Endothelial cell (in vitro differentiated cells): ENCODE data around the gene CLIC6. TPM values are rescaled to one million over a fixed set of nuclear protein-coding genes. Genes with fewer than 3 reads are reported as not detected.
"Not testable (repeated sequence)": the region's sequence is repeated elsewhere in the genome, so short reads cannot be mapped to it uniquely, and the experiment has no call there.

Source experiments
- DNase-seq: peaks from one replicate; pipeline ENCODE4 v3.0.0; 2021; ENCODE audit warnings: low spot score
- H3K27ac Mint-ChIP-seq: one replicate; pipeline ENCODE4 v1.8.0; 2021; ENCODE audit warnings: mixed read lengths, inconsistent platforms; ENCODE audit not compliant: unreplicated experiment
- H3K27me3 Mint-ChIP-seq: one replicate; pipeline ENCODE4 v1.8.0; 2021; ENCODE audit warnings: mild to moderate bottlenecking, moderate library complexity, mixed read lengths, inconsistent platforms; ENCODE audit not compliant: unreplicated experiment
- H3K36me3 Mint-ChIP-seq: one replicate; pipeline ENCODE4 v1.8.0; 2021; ENCODE audit warnings: mild to moderate bottlenecking, low read depth, mixed read lengths, inconsistent platforms; ENCODE audit not compliant: unreplicated experiment
- H3K4me1 Mint-ChIP-seq: one replicate; pipeline ENCODE4 v1.8.0; 2021; ENCODE audit warnings: mild to moderate bottlenecking, mixed read lengths, inconsistent platforms; ENCODE audit not compliant: unreplicated experiment
- H3K4me3 Mint-ChIP-seq: one replicate; pipeline ENCODE4 v1.8.0; 2021; ENCODE audit warnings: mild to moderate bottlenecking, mixed read lengths, inconsistent platforms; ENCODE audit not compliant: unreplicated experiment
- H3K9me3 Mint-ChIP-seq: one replicate; pipeline ENCODE4 v1.8.0; 2021; ENCODE audit warnings: mixed read lengths, inconsistent platforms; ENCODE audit not compliant: unreplicated experiment
- total RNA-seq: library from RNA; stranded (reverse); fragmentation: NEBNext Ultra II Directional; extraction: Animal tissue kit (Norgen Biotek cat#: 25700); gene quantifications from one replicate; pipeline ENCODE4 v1.2.1, GENCODE V29; 2021; ENCODE audit not compliant: unreplicated experiment
- TF ChIP-seq, protein P1 (sequence below): fragments of 200-600 bp; sonication (generic); IDR thresholded peaks from one replicate; pipeline ENCODE4 v1.5.0; 2021; ENCODE audit warnings: antibody characterized with exemption; ENCODE audit not compliant: unreplicated experiment

CLIC6 gene
- total RNA-seq, 1 donor from 2014 or later = 5.4 TPM

DNA sequence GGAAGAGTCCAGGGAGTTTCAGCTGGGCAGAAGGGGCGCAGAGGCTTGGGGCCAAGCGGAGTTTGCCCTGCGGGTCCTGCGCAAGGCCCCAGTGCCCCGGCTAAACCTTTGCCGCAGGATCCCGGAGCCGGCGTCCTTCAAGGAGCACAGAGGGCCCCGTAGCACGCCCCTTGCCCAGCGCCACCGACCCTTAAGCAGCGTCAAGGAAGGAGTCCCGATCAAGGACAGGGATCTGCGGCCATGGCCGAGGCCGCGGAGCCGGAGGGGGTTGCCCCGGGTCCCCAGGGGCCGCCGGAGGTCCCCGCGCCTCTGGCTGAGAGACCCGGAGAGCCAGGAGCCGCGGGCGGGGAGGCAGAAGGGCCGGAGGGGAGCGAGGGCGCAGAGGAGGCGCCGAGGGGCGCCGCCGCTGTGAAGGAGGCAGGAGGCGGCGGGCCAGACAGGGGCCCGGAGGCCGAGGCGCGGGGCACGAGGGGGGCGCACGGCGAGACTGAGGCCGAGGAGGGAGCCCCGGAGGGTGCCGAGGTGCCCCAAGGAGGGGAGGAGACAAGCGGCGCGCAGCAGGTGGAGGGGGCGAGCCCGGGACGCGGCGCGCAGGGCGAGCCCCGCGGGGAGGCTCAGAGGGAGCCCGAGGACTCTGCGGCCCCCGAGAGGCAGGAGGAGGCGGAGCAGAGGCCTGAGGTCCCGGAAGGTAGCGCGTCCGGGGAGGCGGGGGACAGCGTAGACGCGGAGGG lies 520 bp downstream of the CLIC6 start:
- no peak overlapping the region for H3K27ac Mint-ChIP-seq
- H3K9me3 Mint-ChIP-seq = no peaks in the 10 kb centered on the region
- peak overlapping the region; percentile 71 for H3K4me3 Mint-ChIP-seq
- peaks cover 7% of the 10 kb centered on the region for H3K36me3 Mint-ChIP-seq
- H3K27me3 Mint-ChIP-seq = peaks cover 10% of the 10 kb centered on the region
- peaks cover 16% of the 10 kb centered on the region for H3K4me1 Mint-ChIP-seq
- TF ChIP-seq, protein P1, sequence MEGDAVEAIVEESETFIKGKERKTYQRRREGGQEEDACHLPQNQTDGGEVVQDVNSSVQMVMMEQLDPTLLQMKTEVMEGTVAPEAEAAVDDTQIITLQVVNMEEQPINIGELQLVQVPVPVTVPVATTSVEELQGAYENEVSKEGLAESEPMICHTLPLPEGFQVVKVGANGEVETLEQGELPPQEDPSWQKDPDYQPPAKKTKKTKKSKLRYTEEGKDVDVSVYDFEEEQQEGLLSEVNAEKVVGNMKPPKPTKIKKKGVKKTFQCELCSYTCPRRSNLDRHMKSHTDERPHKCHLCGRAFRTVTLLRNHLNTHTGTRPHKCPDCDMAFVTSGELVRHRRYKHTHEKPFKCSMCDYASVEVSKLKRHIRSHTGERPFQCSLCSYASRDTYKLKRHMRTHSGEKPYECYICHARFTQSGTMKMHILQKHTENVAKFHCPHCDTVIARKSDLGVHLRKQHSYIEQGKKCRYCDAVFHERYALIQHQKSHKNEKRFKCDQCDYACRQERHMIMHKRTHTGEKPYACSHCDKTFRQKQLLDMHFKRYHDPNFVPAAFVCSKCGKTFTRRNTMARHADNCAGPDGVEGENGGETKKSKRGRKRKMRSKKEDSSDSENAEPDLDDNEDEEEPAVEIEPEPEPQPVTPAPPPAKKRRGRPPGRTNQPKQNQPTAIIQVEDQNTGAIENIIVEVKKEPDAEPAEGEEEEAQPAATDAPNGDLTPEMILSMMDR = no peak
- DNase-seq = peak; percentile 27

DNA sequence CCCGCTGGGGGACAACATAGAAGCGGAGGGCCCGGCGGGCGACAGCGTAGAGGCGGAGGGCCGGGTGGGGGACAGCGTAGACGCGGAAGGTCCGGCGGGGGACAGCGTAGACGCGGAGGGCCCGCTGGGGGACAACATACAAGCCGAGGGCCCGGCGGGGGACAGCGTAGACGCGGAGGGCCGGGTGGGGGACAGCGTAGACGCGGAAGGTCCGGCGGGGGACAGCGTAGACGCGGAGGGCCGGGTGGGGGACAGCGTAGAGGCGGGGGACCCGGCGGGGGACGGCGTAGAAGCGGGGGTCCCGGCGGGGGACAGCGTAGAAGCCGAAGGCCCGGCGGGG lies 1.1 kb downstream of the CLIC6 start:
- H3K27me3 Mint-ChIP-seq = peaks cover 10% of the 10 kb centered on the region
- H3K27ac Mint-ChIP-seq, H3K4me3 Mint-ChIP-seq: not testable (repeated sequence)

DNA sequence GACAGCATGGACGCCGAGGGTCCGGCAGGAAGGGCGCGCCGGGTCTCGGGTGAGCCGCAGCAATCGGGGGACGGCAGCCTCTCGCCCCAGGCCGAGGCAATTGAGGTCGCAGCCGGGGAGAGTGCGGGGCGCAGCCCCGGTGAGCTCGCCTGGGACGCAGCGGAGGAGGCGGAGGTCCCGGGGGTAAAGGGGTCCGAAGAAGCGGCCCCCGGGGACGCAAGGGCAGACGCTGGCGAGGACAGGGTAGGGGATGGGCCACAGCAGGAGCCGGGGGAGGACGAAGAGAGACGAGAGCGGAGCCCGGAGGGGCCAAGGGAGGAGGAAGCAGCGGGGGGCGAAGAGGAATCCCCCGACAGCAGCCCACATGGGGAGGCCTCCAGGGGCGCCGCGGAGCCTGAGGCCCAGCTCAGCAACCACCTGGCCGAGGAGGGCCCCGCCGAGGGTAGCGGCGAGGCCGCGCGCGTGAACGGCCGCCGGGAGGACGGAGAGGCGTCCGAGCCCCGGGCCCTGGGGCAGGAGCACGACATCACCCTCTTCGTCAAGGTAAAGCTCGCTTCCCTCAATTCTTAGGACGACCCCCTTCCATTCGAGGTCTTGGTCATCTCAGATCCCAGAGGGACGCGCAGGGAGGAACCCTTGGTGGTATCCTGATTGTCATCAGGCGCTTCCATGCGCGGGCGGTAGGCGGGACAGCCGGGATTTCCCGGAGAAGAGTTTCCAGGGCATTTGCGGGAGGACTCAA lies 1.6 kb downstream of the CLIC6 start:
- Mint-ChIP-seq H3K27me3 (peaks cover 10% of the 10 kb centered on the region), H3K4me3 (peak overlapping the region; percentile 47), H3K4me1 (peaks cover 16% of the 10 kb centered on the region), H3K9me3 (no peaks in the 10 kb centered on the region), H3K36me3 (peaks cover 7% of the 10 kb centered on the region), H3K27ac (no peak overlapping the region)
- peak; percentile 29 for DNase-seq
- TF ChIP-seq, protein P1 = no peak

More for the DNA sequence above, 1.1 kb downstream of the CLIC6 start:
- not testable (repeated sequence) for H3K9me3 Mint-ChIP-seq, H3K36me3 Mint-ChIP-seq, DNase-seq
- peaks cover 16% of the 10 kb centered on the region for H3K4me1 Mint-ChIP-seq

DNA sequence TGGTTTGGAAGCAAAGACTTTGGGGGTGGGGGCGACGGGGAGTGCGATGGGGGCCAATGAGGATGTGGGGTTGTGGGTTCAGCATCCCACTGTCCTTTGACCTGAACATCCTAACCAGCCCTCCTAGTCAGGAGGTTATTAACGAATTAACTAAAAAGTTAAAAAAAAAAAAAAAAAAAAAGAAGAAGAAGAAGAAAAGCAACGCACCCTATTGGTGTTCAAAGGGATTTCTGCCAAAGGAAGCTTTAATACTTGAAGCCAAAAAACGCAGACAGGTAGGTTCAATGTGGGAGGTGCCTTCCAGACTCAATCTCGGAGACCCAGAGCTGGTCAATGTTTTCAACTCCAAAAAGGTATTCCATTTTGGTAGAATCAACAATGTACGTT lies 2.2 kb downstream of the CLIC6 start:
- Mint-ChIP-seq H3K4me1 (peaks cover 22% of the 10 kb centered on the region), H3K27me3 (peaks cover 12% of the 10 kb centered on the region), H3K4me3 (peak overlapping the region; percentile 47), H3K36me3 (peaks cover 7% of the 10 kb centered on the region), H3K27ac (no peak overlapping the region), H3K9me3 (no peaks in the 10 kb centered on the region)
- TF ChIP-seq, protein P1 = no peak
- no peak for DNase-seq

DNA sequence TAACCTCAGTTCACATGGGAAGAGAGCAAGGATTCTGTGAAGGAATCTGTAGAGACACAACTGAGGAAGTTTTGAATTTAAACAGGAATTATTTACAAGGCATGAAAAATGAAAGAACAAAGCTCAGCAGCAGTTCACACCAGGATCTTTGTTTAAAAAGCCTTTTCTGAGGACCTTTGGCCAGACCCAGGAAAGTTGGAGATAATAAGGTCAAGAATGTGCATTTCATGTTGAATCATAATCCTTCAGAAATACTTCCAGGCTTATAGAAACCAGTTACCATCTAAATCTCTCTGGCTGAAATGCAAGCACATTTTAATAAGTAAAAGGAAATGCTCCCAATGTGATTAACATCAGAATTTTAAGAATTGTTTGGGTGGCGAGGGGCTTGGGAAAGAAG lies 2.7 kb downstream of the CLIC6 start:
- H3K4me3 Mint-ChIP-seq = no peak overlapping the region
- peaks cover 7% of the 10 kb centered on the region for H3K36me3 Mint-ChIP-seq
- peaks cover 25% of the 10 kb centered on the region for H3K4me1 Mint-ChIP-seq
- H3K27me3 Mint-ChIP-seq = peaks cover 12% of the 10 kb centered on the region
- no peak for DNase-seq
- H3K9me3 Mint-ChIP-seq = no peaks in the 10 kb centered on the region
- H3K27ac Mint-ChIP-seq = no peak overlapping the region
- TF ChIP-seq, protein P1 = no peak
